ENCODE results near the gene SH3RF2.

- TF ChIP-seq CTCF (conservative IDR thresholded peaks at IDR 0.05 in 1 of 2, IDR thresholded peaks at IDR 0.05 in 1 of 2; ENCODE audit: low read depth in 1 of 2, low read length in 2 of 2) (no peak), EZH2 (IDR thresholded peaks at IDR 0.05; ENCODE audit: low read length, missing control alignments) (no peak)
These were observed 71.6 kb downstream of the SH3RF2 start for GRCh38 chr5:146007989-146008388.
